H1 (cell line): ENCODE results near the gene DRG1.
"Not testable (repeated sequence)": the region's sequence is repeated elsewhere in the genome, so short reads cannot be mapped to it uniquely, and the experiment has no call there.

Experiments
- CEBPB ChIP-seq: IDR thresholded peaks from 2 replicates; pipeline ENCODE4 v1.6.1; 2012; ENCODE audit warnings: low read depth, low read length
- CHD2 ChIP-seq: IDR thresholded peaks from 2 replicates; pipeline ENCODE4 v1.6.1; 2012; ENCODE audit warnings: low read length, improper control_type of control experiment
- CREB1 ChIP-seq: IDR thresholded peaks from 2 replicates; pipeline ENCODE4 v1.6.1; 2012; ENCODE audit warnings: inconsistent platforms
- EP300 ChIP-seq, 2 experiments: IDR thresholded peaks; 1 replicate in 1 of 2; 2 replicates in 1 of 2; pipeline ENCODE4 v1.6.1; 2011 to 2012; ENCODE audit warnings: low read depth in 2 of 2, low read length in 2 of 2, mild to moderate bottlenecking in 2 of 2, borderline replicate concordance in 1 of 2, inconsistent platforms in 1 of 2, moderate library complexity in 1 of 2
- GABPA ChIP-seq: IDR thresholded peaks from 2 replicates; pipeline ENCODE4 v1.6.1; 2011; ENCODE audit warnings: mild to moderate bottlenecking, low read length, moderate library complexity, borderline replicate concordance; ENCODE audit not compliant: insufficient read depth
- POLR2A ChIP-seq, 2 experiments: IDR thresholded peaks; 1 replicate in 1 of 2; 2 replicates in 1 of 2; pipeline ENCODE4 v1.6.1; 2011; ENCODE audit warnings: low read depth in 2 of 2, low read length in 2 of 2, mild to moderate bottlenecking in 2 of 2; ENCODE audit errors: control extremely low read depth in 1 of 2

DNA sequence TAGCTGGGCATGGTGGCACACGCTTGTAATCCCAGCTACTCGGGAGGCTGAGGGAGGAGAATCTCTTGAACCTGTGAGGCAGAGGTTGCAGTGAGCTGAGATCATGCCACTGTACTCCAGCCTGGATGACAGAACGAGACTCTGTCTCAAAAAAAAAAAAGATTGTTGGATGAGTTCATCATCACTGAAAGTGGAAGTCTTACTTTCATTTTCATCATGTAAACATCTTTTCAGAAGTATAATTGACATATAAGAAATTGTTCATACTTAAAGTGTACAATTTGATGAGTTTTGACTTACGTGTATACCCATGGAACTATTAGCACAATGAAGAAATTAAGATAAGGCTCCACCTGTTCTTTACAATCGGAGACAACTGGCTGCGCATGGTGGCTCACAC, 20.8 kb upstream of the DRG1 start:
- TF ChIP-seq CEBPB; CHD2; GABPA; CREB1; EP300 (IDR thresholded peaks at IDR 0.05; ENCODE audit: borderline replicate concordance in 1 of 2, low read depth in 2 of 2, low read length in 2 of 2); POLR2A (IDR thresholded peaks at IDR 0.05; ENCODE audit: control extremely low read depth in 1 of 2, low read depth in 2 of 2, low read length in 2 of 2): not testable (repeated sequence)
